OCI-LY7 (cell line): ENCODE results near the gene UBXN11.

ENCODE experiments used
- EZH2phosphoT487 ChIP-seq: fragments of 200-600 bp; sonication (generic); IDR thresholded peaks from 2 replicates; pipeline ENCODE4 v1.6.1; 2018; ENCODE audit warnings: low read depth, borderline replicate concordance, mild to moderate bottlenecking, mixed run types, antibody characterized with exemption, low read length, moderate library complexity, mixed read lengths
- TF ChIP-seq, protein P1 (sequence below): fragments of 200-600 bp; sonication (generic); conservative IDR thresholded peaks from 2 replicates; pipeline ENCODE4 v1.5.1; 2014; ENCODE audit warnings: mild to moderate bottlenecking, antibody characterized with exemption, low read length, moderate library complexity, mixed read lengths

DNA sequence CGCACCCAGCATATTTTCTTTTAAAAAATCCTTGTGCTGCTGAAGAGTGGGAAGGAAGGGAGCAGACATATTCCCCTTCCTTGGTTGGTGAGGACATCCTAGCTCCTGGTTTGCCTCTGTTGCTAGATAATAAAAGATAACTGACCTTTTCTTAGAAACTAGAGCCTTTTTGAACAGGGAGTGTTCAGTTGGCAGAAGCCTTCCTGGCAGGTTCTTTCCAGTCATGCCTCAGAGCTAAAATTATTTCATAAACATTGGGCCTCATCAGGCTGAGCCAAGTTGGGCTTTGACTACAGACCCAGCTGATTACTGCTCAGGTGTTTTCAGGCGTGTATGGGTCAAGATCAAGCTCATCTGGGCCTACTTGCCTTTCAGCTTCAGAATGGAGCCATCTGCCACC, 49.2 kb downstream of the UBXN11 start:
- no peak for TF ChIP-seq EZH2phosphoT487
- TF ChIP-seq, protein P1, sequence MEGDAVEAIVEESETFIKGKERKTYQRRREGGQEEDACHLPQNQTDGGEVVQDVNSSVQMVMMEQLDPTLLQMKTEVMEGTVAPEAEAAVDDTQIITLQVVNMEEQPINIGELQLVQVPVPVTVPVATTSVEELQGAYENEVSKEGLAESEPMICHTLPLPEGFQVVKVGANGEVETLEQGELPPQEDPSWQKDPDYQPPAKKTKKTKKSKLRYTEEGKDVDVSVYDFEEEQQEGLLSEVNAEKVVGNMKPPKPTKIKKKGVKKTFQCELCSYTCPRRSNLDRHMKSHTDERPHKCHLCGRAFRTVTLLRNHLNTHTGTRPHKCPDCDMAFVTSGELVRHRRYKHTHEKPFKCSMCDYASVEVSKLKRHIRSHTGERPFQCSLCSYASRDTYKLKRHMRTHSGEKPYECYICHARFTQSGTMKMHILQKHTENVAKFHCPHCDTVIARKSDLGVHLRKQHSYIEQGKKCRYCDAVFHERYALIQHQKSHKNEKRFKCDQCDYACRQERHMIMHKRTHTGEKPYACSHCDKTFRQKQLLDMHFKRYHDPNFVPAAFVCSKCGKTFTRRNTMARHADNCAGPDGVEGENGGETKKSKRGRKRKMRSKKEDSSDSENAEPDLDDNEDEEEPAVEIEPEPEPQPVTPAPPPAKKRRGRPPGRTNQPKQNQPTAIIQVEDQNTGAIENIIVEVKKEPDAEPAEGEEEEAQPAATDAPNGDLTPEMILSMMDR, result no peak
